Endothelial cell of umbilical vein (primary cell): ENCODE data around the gene NAV2. TPM values are rescaled to one million over a fixed set of nuclear protein-coding genes. Genes with fewer than 3 reads are reported as not detected.

Experiments used
- BruUV-seq: library from RNA; stranded (reverse); fragments of 400-500 nt; replicated peaks from 2 replicates; lab custom pipeline; 2021; lab: Mats Ljungman, UMichigan
- CTCF ChIA-PET: fragments of 300-600, 350-600 bp; sonication (Branson Sonifier 250); formaldehyde crosslinking; loops from one replicate; lab custom pipeline; 2021; ENCODE audit warnings: antibody characterized with exemption, inconsistent platforms; lab: Charles Lee
- POLR2A ChIA-PET: fragments of 300-600, 350-600 bp; sonication (Branson Sonifier 250); formaldehyde crosslinking; loops from one replicate; lab custom pipeline; 2021; ENCODE audit warnings: antibody characterized with exemption, inconsistent platforms; lab: Charles Lee
- DNase-seq: peaks from one replicate; pipeline ENCODE4 v3.0.0-alpha.2; 2011; ENCODE audit warnings: low read depth, low spot score
- FAIRE-seq: peaks from 2 replicates; lab custom pipeline; 2011; peaks lifted over from hg19 to GRCh38; lab: Jason Lieb, UNC
- H2AFZ ChIP-seq: 2 replicates; pipeline ENCODE4 v1.6.0; 2012; ENCODE audit warnings: low read depth, low read length, control low read depth, inconsistent platforms
- H3K27ac ChIP-seq: 2 replicates; pipeline ENCODE4 v1.5.1; 2011; ENCODE audit warnings: low read depth, mild to moderate bottlenecking, control low read depth, low read length, moderate library complexity; ENCODE audit not compliant: insufficient read depth
- H3K27me3 ChIP-seq, 2 experiments: 2 replicates each; pipeline versions ENCODE4 v1.6.0 to v1.6.1; 2011; ENCODE audit warnings: low read length in 2 of 2, mixed read lengths in 1 of 2; ENCODE audit not compliant: control insufficient read depth in 2 of 2, insufficient read depth in 2 of 2
- H3K36me3 ChIP-seq, 2 experiments: 2 replicates in 1 of 2; 3 replicates in 1 of 2; pipeline ENCODE4 v1.5.1; 2011; ENCODE audit warnings: low read length in 2 of 2, mild to moderate bottlenecking in 1 of 2, moderate library complexity in 1 of 2; ENCODE audit not compliant: control insufficient read depth in 2 of 2, insufficient read depth in 2 of 2; ENCODE audit errors: extremely low read depth in 1 of 2
- H3K4me1 ChIP-seq: 3 replicates; pipeline ENCODE4 v1.5.1; 2011; ENCODE audit warnings: mild to moderate bottlenecking, low read length; ENCODE audit not compliant: control insufficient read depth, insufficient read depth; ENCODE audit errors: extremely low read depth
- H3K4me2 ChIP-seq: 2 replicates; pipeline ENCODE4 v1.6.1; 2011; ENCODE audit warnings: low read length, control low read depth, mixed read lengths; ENCODE audit not compliant: insufficient read depth
- H3K4me3 ChIP-seq, 3 experiments: fragments of 200-600 bp in 1 of 3; sonication (generic), shearing (Covaris generic) in 1 of 3; replicated peaks in 1 of 3; 2 replicates each; pipeline ENCODE4 v1.5.1; 2011 to 2016; ENCODE audit warnings: control low read depth in 3 of 3, low read length in 3 of 3, mild to moderate bottlenecking in 2 of 3, inconsistent platforms in 1 of 3, low read depth in 1 of 3, moderate library complexity in 1 of 3; ENCODE audit not compliant: insufficient read depth in 1 of 3
- H3K79me2 ChIP-seq: 2 replicates; pipeline ENCODE4 v1.6.0; 2012; ENCODE audit warnings: low read length, inconsistent platforms; ENCODE audit not compliant: control insufficient read depth, insufficient read depth
- H3K9ac ChIP-seq: replicated peaks from 2 replicates; pipeline ENCODE3; 2011; ENCODE audit warnings: low read length, control low read depth; ENCODE audit not compliant: insufficient read depth; ENCODE audit errors: extremely low read depth
- H3K9me1 ChIP-seq: replicated peaks from 3 replicates; pipeline ENCODE4 v1.6.0; 2011; ENCODE audit warnings: mild to moderate bottlenecking, low read length; ENCODE audit not compliant: control insufficient read depth, insufficient read depth; ENCODE audit errors: extremely low read depth
- H3K9me3 ChIP-seq: replicated peaks from 2 replicates; pipeline ENCODE4 v1.5.1; 2012; ENCODE audit warnings: low read length, inconsistent platforms; ENCODE audit not compliant: control insufficient read depth, insufficient read depth
- H4K20me1 ChIP-seq: replicated peaks from 2 replicates; pipeline ENCODE3; 2011; ENCODE audit warnings: mild to moderate bottlenecking, low read length; ENCODE audit not compliant: control insufficient read depth, insufficient read depth; ENCODE audit errors: extremely low read depth
- EZH2 ChIP-seq: IDR thresholded peaks from 2 replicates; pipeline ENCODE4 v1.6.1; 2012; ENCODE audit warnings: borderline replicate concordance, low read depth, mild to moderate bottlenecking, moderate library complexity, low read length, inconsistent platforms; ENCODE audit not compliant: severe bottlenecking
- FOS ChIP-seq: IDR thresholded peaks from 2 replicates; pipeline ENCODE4 v1.6.1; 2011; ENCODE audit warnings: mild to moderate bottlenecking, low read length, moderate library complexity, borderline replicate concordance; ENCODE audit not compliant: insufficient read depth
- GATA2 ChIP-seq: IDR thresholded peaks from 2 replicates; pipeline ENCODE4 v1.7.0; 2011; ENCODE audit warnings: low read depth, mild to moderate bottlenecking, moderate library complexity, mixed read lengths, low read length; ENCODE audit not compliant: insufficient read length, insufficient read depth
- JUN ChIP-seq: IDR thresholded peaks from 2 replicates; pipeline ENCODE4 v1.6.1; 2011; ENCODE audit warnings: borderline replicate concordance, low read depth; ENCODE audit not compliant: insufficient read length, insufficient read depth
- MYC ChIP-seq: IDR thresholded peaks from one replicate; pipeline ENCODE4 v1.6.1; 2011; ENCODE audit warnings: mild to moderate bottlenecking, low read depth, low read length
- POLR2A ChIP-seq: IDR thresholded peaks from 2 replicates; pipeline ENCODE4 v1.6.1; 2012; ENCODE audit warnings: low read depth, mild to moderate bottlenecking, control low read depth, low read length
- POLR2AphosphoS5 ChIP-seq: IDR thresholded peaks from 2 replicates; pipeline ENCODE4 v1.6.1; 2012; ENCODE audit warnings: low read depth, mild to moderate bottlenecking, control low read depth, low read length, moderate library complexity; ENCODE audit not compliant: insufficient read depth
- dilution Hi-C: fragments of 300-500 bp; cut with MboI; formaldehyde crosslinking; loops from one replicate; pipeline ENCODE4 v1.15.0; 2019; ENCODE audit warnings: low sequenced_read_pairs; ENCODE audit not compliant: extremely low pct_ligation_motif_present
- intact Hi-C: fragments of 100-400 bp; cut with micrococcal nuclease; formaldehyde crosslinking; loops from one replicate; pipeline ENCODE4 v1.10.0; 2022
- polyA plus RNA-seq, 4 experiments: library from polyadenylated mRNA; depleted of rRNA in 3 of 4; stranded (reverse) in 3 of 4; unstranded in 1 of 4; fragments of >200 nt; gene quantifications; 2 replicates each; pipeline versions ENCODE4 v1.2.1 to v1.2.3, GENCODE V29; 2011 to 2012; ENCODE audit warnings: missing spikeins in 1 of 4
- total RNA-seq: library from RNA; stranded (reverse); gene quantifications from 2 replicates; pipeline ENCODE4 v1.2.3, GENCODE V29; 2021
- TF ChIP-seq, protein P1 (sequence below): IDR thresholded peaks from 2 replicates; pipeline ENCODE4 v1.6.1; 2011; ENCODE audit not compliant: insufficient read depth, insufficient read length
- TF ChIP-seq, protein P2 (sequence below), 2 donors: IDR thresholded peaks; 1 replicate in 1 of 2; 2 replicates in 1 of 2; pipeline ENCODE4 v1.5.1; 2011; ENCODE audit warnings: low read length in 2 of 2, mild to moderate bottlenecking in 2 of 2, moderate library complexity in 2 of 2, control low read depth in 1 of 2, inconsistent platforms in 1 of 2, low read depth in 1 of 2; ENCODE audit not compliant: insufficient read depth in 1 of 2; ENCODE audit errors: extremely low read depth in 1 of 2

The NAV2 gene
- total and polyA plus RNA-seq, 2 donors (not counting 3 experiments of a cell fraction or from before 2014, with no cell fraction given): 10.9 to 68.0 TPM

DNA sequence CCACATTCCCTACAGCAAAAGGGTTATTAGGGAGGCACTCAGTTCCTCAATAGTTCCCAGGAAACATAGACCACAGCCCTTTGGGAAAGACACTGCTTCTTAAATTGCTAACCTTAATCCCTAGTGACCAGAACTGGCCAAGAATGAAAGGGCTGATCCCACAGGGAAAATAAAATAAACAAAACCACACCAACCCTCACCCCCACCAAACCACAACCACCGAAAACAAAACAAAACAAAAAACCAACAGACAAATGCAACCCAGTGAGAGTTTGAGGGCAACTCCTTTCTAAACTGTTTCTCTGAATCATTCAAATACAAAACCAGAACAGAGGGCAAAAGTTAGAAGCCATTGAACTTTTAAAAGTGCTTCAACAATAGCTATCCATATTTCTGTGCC lies 57.2 kb downstream of the NAV2 start:
- Histone ChIP-seq H3K27me3 (no peaks in the 10 kb centered on the region), H2AFZ (no peak overlapping the region), H3K36me3 (no peaks in the 10 kb centered on the region), H3K9ac (no peak overlapping the region), H3K4me2 (no peak overlapping the region), H3K9me1 (no peaks in the 10 kb centered on the region), H4K20me1 (no peaks in the 10 kb centered on the region), H3K9me3 (no peaks in the 10 kb centered on the region), H3K4me3 (no peak overlapping the region), H3K79me2 (peaks cover 82% of the 10 kb centered on the region), H3K27ac (no peak overlapping the region), H3K4me1 (peaks cover 3% of the 10 kb centered on the region)
- ChIA-PET CTCF (no interaction called here), POLR2A (no interaction called here)
- dilution Hi-C loops: no loop called here
- DNase-seq (no peak), FAIRE-seq (no peak)
- no peak for TF ChIP-seq JUN
- TF ChIP-seq FOS: no peak
- no peak for TF ChIP-seq POLR2A
- TF ChIP-seq EZH2: no peak
- TF ChIP-seq MYC: no peak
- TF ChIP-seq, protein P1, sequence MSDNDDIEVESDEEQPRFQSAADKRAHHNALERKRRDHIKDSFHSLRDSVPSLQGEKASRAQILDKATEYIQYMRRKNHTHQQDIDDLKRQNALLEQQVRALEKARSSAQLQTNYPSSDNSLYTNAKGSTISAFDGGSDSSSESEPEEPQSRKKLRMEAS: no peak
- TF ChIP-seq POLR2AphosphoS5: no peak
- TF ChIP-seq GATA2: no peak
- TF ChIP-seq, protein P2, sequence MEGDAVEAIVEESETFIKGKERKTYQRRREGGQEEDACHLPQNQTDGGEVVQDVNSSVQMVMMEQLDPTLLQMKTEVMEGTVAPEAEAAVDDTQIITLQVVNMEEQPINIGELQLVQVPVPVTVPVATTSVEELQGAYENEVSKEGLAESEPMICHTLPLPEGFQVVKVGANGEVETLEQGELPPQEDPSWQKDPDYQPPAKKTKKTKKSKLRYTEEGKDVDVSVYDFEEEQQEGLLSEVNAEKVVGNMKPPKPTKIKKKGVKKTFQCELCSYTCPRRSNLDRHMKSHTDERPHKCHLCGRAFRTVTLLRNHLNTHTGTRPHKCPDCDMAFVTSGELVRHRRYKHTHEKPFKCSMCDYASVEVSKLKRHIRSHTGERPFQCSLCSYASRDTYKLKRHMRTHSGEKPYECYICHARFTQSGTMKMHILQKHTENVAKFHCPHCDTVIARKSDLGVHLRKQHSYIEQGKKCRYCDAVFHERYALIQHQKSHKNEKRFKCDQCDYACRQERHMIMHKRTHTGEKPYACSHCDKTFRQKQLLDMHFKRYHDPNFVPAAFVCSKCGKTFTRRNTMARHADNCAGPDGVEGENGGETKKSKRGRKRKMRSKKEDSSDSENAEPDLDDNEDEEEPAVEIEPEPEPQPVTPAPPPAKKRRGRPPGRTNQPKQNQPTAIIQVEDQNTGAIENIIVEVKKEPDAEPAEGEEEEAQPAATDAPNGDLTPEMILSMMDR (IDR thresholded peaks at IDR 0.05; ENCODE audit: extremely low read depth in 1 of 2, insufficient read depth in 1 of 2, low read depth in 1 of 2, low read length in 2 of 2): no peak
- BruUV-seq: no TSS peak
- intact Hi-C loops: no loop called here
